Bronchial epithelial cell (primary cell): ENCODE measurements around the gene GNB1L. TPM values are rescaled to one million over a fixed set of nuclear protein-coding genes. Genes with fewer than 3 reads are reported as not detected.

ENCODE experiments used
- DNase-seq: peaks from one replicate; pipeline ENCODE4 v3.0.0-alpha.2; 2010; ENCODE audit warnings: low read depth
- FAIRE-seq: peaks from 2 replicates; lab custom pipeline; 2011; peaks lifted over from hg19 to GRCh38; lab: Jason Lieb, UNC
- H3K27me3 ChIP-seq: 2 replicates; pipeline ENCODE4 v1.5.1; 2011; ENCODE audit warnings: low read length; ENCODE audit not compliant: control insufficient read depth, insufficient read depth
- H3K36me3 ChIP-seq: 2 replicates; pipeline ENCODE4 v1.5.1; 2011; ENCODE audit warnings: low read length; ENCODE audit not compliant: control insufficient read depth, insufficient read depth
- H3K4me3 ChIP-seq: 2 replicates; pipeline ENCODE4 v1.5.1; 2011; ENCODE audit warnings: mild to moderate bottlenecking, low read depth, low read length, control low read depth
- total RNA-seq: library from RNA; depleted of rRNA; stranded (reverse); fragments of >200 nt; gene quantifications from 2 replicates; pipeline ENCODE4 v1.2.1, GENCODE V29; 2014
- TF ChIP-seq, protein P1 (sequence below): IDR thresholded peaks from 2 replicates; pipeline ENCODE4 v1.5.1; 2011; ENCODE audit warnings: mild to moderate bottlenecking, moderate library complexity, low read length, control low read depth, inconsistent platforms; ENCODE audit not compliant: insufficient read depth, severe bottlenecking

GNB1L gene
- total RNA-seq, 1 donor from 2014 or later: 7.6 TPM

DNA sequence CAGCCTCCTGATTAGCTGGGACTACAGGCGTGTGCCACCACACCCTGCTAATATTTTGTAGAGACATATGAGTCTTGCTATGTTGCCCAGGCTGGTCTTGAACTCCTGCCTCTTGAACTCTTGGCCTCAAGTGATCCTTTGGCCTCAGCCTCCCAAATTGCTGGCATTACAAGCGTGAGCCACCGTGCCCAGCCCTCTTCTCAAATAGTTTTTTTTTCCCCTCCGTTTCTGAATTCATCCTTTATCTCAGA, 82.3 kb downstream of the GNB1L start:
- H3K36me3 ChIP-seq: peaks cover 9% of the 10 kb centered on the region
- H3K4me3 ChIP-seq: no peak overlapping the region
- FAIRE-seq: no peak
- TF ChIP-seq, protein P1, sequence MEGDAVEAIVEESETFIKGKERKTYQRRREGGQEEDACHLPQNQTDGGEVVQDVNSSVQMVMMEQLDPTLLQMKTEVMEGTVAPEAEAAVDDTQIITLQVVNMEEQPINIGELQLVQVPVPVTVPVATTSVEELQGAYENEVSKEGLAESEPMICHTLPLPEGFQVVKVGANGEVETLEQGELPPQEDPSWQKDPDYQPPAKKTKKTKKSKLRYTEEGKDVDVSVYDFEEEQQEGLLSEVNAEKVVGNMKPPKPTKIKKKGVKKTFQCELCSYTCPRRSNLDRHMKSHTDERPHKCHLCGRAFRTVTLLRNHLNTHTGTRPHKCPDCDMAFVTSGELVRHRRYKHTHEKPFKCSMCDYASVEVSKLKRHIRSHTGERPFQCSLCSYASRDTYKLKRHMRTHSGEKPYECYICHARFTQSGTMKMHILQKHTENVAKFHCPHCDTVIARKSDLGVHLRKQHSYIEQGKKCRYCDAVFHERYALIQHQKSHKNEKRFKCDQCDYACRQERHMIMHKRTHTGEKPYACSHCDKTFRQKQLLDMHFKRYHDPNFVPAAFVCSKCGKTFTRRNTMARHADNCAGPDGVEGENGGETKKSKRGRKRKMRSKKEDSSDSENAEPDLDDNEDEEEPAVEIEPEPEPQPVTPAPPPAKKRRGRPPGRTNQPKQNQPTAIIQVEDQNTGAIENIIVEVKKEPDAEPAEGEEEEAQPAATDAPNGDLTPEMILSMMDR: no peak
- H3K27me3 ChIP-seq: no peaks in the 10 kb centered on the region
- no peak for DNase-seq

DNA sequence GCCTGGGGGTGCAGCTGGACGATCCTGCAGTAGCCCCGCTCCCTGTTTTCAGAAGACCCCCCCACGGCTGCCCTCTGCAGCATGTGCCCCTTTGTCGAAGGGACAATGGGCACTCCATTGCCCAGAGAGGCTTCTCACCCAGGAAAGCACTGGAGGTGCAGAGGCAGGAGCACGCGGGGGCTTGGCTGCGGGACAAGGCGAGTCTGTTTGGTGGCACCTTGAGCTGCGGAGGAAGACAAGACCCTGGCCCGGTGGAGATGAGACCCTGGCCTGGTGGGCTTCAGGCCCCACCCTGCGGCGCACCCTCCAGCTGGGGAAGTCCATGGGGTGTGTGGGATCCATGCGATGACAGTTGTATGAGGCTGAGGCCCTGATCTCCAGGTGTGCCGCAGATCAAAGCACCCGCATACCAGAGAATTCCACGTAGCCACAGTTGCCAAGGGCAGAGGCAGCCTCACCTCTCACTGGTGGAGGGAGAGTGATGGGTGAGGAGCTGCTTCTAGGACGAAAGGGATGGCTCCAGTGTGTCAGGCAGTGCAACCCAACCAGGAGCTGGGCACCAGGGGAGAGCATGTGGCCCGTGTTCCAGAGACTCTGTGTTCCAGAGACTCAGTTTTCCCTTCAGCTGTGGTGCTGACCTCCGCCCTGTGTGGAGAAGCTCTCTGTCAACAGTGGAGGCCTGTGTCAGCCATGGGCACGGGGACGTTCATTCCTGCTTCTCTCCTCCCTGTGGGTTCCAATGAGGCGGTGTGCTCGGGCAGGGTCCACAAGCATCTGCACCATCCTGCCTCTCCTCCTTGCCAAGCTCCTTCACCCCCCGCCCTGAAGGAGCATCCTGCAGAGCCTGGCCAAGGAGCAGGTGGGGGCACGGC, 84.1 kb downstream of the GNB1L start:
- no peak overlapping the region for H3K4me3 ChIP-seq
- peaks cover 9% of the 10 kb centered on the region for H3K36me3 ChIP-seq
- no peak for DNase-seq
- no peak for FAIRE-seq
- TF ChIP-seq, protein P1: no peak
- no peaks in the 10 kb centered on the region for H3K27me3 ChIP-seq

DNA sequence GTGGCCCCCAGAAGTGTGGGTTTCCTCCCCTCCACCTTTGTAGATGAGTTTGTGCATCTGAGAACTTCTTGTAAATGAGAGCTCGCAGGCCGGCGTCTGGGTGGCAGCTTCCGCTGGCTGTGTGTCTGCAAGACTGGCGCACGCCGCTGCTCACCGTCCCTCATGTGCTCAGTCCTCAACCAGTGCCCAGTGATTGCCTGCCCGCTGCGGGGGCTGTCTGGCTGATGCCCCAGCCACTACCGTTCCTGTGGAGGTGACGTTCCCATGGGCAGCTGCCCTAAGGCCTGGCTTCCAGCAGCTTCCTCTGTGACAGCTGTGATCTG, 85.3 kb downstream of the GNB1L start:
- FAIRE-seq: no peak
- Histone ChIP-seq H3K36me3 (peaks cover 9% of the 10 kb centered on the region), H3K27me3 (no peaks in the 10 kb centered on the region), H3K4me3 (no peak overlapping the region)
- TF ChIP-seq, protein P1: no peak
- no peak for DNase-seq

DNA sequence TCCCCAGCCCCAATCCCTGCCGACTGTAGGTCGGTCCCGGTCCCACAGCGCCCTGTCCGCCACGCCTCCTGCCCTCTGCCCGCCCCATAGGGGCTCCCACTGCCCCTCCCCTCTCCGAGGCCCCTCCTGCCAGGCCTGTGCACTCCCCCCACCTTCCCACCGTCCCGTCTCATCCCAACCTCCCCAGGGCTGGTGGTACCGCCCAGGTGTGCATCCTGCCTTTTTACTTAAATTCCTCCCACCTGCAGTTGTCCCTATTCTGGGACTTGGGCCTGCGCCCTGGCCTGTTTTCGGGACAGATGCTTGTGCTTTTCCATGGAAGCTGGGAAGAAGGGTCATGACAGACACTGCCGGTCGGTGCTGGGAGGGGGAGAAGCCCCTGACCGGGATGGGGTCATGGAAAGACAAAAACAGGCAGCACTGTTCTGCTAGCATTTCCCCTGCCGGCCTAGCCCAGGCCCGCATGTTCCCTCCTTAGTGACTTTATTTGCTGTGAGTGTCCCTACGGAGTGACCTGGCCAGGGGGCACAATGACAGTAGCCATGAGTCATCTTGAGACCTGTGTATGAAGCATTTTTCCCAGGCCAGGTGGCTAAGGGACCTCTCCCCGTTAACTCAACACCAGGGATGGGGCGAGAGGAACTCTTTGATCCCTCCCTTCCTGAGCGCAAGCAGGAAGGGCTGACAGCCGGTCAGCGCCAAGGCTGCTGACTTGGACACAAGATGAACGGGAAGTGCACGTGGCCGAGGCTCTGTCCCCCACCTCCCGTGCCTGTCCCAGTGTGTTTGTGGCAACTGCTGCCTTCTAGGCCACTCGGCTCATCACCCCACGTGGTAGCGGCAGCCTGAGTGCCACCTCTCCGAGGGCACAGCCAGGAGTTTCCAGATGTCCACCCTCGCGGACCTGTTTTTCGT, 87.0 kb downstream of the GNB1L start:
- FAIRE-seq: no peak
- H3K27me3 ChIP-seq: no peaks in the 10 kb centered on the region
- H3K36me3 ChIP-seq: peaks cover 9% of the 10 kb centered on the region
- TF ChIP-seq, protein P1: no peak
- no peak for DNase-seq
- no peak overlapping the region for H3K4me3 ChIP-seq

DNA sequence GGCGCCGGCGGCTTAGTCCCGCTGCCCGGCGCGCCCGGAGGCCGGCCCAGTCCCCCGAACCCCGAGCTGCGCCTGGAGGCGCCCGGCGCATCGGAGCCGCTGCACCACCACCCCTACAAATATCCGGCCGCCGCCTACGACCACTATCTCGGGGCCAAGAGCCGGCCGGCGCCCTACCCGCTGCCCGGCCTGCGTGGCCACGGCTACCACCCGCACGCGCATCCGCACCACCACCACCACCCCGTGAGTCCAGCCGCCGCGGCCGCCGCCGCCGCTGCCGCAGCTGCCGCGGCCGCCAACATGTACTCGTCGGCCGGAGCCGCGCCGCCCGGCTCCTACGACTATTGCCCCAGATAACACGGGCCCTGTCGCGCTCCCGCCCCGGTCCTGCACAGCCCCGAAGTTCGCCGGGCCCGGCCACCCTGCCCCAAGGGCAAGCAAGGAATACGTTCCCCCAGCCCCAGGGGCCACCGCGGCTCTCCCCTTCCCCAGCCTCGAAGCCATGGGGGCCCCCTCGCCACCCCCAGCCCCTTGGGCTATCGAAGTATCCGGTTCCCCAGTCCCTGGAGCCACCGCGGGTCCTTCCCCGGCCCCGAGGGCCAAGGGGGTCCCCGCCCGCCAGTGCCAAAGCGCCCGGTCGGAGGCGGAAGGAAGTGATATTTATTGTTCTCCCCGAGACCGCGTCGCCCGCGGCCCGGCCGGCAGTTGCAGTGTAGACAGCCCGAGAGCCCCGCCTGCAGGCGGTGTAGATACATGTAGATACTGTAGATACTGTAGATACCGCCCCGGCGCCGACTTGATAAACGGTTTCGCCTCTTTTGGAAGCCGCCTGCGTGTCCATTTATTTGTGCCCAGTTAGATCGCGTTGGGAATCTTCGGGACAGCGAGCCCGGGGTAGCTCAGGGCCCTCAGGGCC, 87.9 kb downstream of the GNB1L start:
- no peak for FAIRE-seq
- H3K4me3 ChIP-seq: peak overlapping the region; percentile 32

More for the DNA sequence above, 87.9 kb downstream of the GNB1L start:
- H3K27me3 ChIP-seq: no peaks in the 10 kb centered on the region
- peaks cover 9% of the 10 kb centered on the region for H3K36me3 ChIP-seq
- peak; percentile 20 for DNase-seq
- TF ChIP-seq, protein P1: peak; percentile 33
